ENCODE data around the gene OSBPL6. TPM values are rescaled to one million over a fixed set of nuclear protein-coding genes. Genes with fewer than 3 reads are reported as not detected.

Gene OSBPL6
- total and polyA plus RNA-seq, 10 of the 15 experiments (the other 5 are each of a cell fraction or from before 2014, with no cell fraction given), result 0.01 to 0.08 (median 0.03) TPM; not detected in 5

- TF ChIP-seq ELK1 (IDR thresholded peaks at IDR 0.05; ENCODE audit: low read depth, low read length) (peak; percentile 52), CBX5 (IDR thresholded peaks at IDR 0.05; ENCODE audit: low read depth) (no peak), HCFC1 (IDR thresholded peaks at IDR 0.05; ENCODE audit: low read length) (no peak), RUNX3 (IDR thresholded peaks at IDR 0.05; ENCODE audit: low read length) (peak; percentile 31; the same call in 1 of the 2 replicates), ZZZ3 (IDR thresholded peaks at IDR 0.05; ENCODE audit: control insufficient read depth, insufficient read length, low read depth) (no peak), BMI1 (IDR thresholded peaks at IDR 0.05; ENCODE audit: borderline replicate concordance) (peak; percentile 77; the same call in 1 of the 2 replicates), GABPA (IDR thresholded peaks at IDR 0.05; ENCODE audit: low read depth) (no peak), TAF1 (IDR thresholded peaks at IDR 0.05; ENCODE audit: borderline replicate concordance, low read depth, low read length) (no peak), HDAC2 (IDR thresholded peaks at IDR 0.05) (no peak), ZNF622 (IDR thresholded peaks at IDR 0.05) (no peak), POLR2AphosphoS2 (IDR thresholded peaks at IDR 0.05; ENCODE audit: low read depth, low read length) (no peak), USF2 (IDR thresholded peaks at IDR 0.05; ENCODE audit: borderline replicate concordance, low read depth, low read length) (no peak), CHD2 (IDR thresholded peaks at IDR 0.05; ENCODE audit: borderline replicate concordance, low read depth, low read length) (no peak), ATF7 (IDR thresholded peaks at IDR 0.05; ENCODE audit: low read depth) (no peak), TARDBP (IDR thresholded peaks at IDR 0.05; ENCODE audit: borderline replicate concordance) (no peak), MYC (IDR thresholded peaks at IDR 0.05; ENCODE audit: insufficient read depth, insufficient read length, insufficient replicate concordance, low read length, severe bottlenecking) (no peak), CHD4 (IDR thresholded peaks at IDR 0.05) (no peak), SPI1 (IDR thresholded peaks at IDR 0.05; ENCODE audit: borderline replicate concordance, insufficient read depth, low read depth, low read length) (no peak)
Measured at GRCh38 chr2:178448968-178449661, 254.8 kb downstream of the OSBPL6 start (continued).
